Tibial nerve (tissue), 4 donors: ENCODE data around the gene MELK. TPM values are rescaled to one million over a fixed set of nuclear protein-coding genes. Genes with fewer than 3 reads are reported as not detected.

Experiments used
- DNase-seq, 2 donors: peaks; one replicate each; pipeline ENCODE4 v3.0.0-alpha.2; 2019; ENCODE audit warnings: low spot score in 2 of 2
- H3K27ac ChIP-seq, 4 donors: fragments of 200-600 bp; sonication (generic) in 3 of 4; one replicate each; pipeline ENCODE4 v1.5.1; 2017 to 2019; ENCODE audit warnings: mild to moderate bottlenecking in 1 of 4
- H3K27me3 ChIP-seq, 2 donors: fragments of 200-600 bp; sonication (generic) in 1 of 2; one replicate each; pipeline versions ENCODE4 v1.5.1 to v1.6.0; 2017 to 2019
- H3K36me3 ChIP-seq, 3 donors: fragments of 200-600 bp; sonication (generic); one replicate each; pipeline ENCODE4 v1.5.1; 2018 to 2019
- H3K4me1 ChIP-seq, 4 donors: fragments of 200-600 bp; sonication (generic) in 3 of 4; one replicate each; pipeline ENCODE4 v1.5.1; 2017 to 2019
- H3K4me3 ChIP-seq, 4 donors: fragments of 200-600 bp; sonication (generic) in 3 of 4; one replicate each; pipeline ENCODE4 v1.5.1; 2017 to 2019; ENCODE audit warnings: mild to moderate bottlenecking in 1 of 4, moderate library complexity in 1 of 4
- H3K9me3 ChIP-seq, 4 donors: fragments of 200-600 bp; sonication (generic) in 3 of 4; one replicate each; pipeline ENCODE4 v1.5.1; 2017 to 2019
- CTCF ChIP-seq, 5 experiments: fragments of 200-600 bp in 3 of 5; fragments of 450-650 bp in 2 of 5; sonication (generic) in 3 of 5; IDR thresholded peaks; one replicate each; pipeline ENCODE4 v1.5.1; 2016 to 2019; ENCODE audit warnings: antibody characterized with exemption in 5 of 5, mild to moderate bottlenecking in 3 of 5, moderate library complexity in 2 of 5
- EP300 ChIP-seq, 2 donors: sonication (generic); formaldehyde crosslinking; IDR thresholded peaks; one replicate each; pipeline ENCODE4 v1.6.1; 2017; ENCODE audit warnings: antibody characterized with exemption in 2 of 2, mild to moderate bottlenecking in 1 of 2
- POLR2A ChIP-seq, 2 donors: fragments of 450-650 bp; IDR thresholded peaks; one replicate each; pipeline ENCODE4 v1.6.1; 2017; ENCODE audit warnings: antibody characterized with exemption in 2 of 2, mild to moderate bottlenecking in 2 of 2, moderate library complexity in 2 of 2
- WGBS, 2 donors: methylation state at CpG; one replicate each; pipeline ENCODE4 v1.1.5; 2018; 5-methylcytosine and 5-hydroxymethylcytosine counted together
- total RNA-seq, 4 donors: library from RNA; depleted of rRNA; stranded (reverse); fragments of >200 nt; gene quantifications; one replicate each; pipeline ENCODE4 v1.1.0, GENCODE V29; 2016

The MELK gene
- total RNA-seq, 4 donors from 2014 or later, result 0.22 to 1.2 (median 0.60) TPM; not detected in 1

- DNase-seq, result no peak
- no peak overlapping the region for H3K4me3 ChIP-seq
- H3K9me3 ChIP-seq, result no peaks in the 10 kb centered on the region
- no peak for TF ChIP-seq CTCF (IDR thresholded peaks at IDR 0.05)
- no peak for TF ChIP-seq EP300 (IDR thresholded peaks at IDR 0.05)
- TF ChIP-seq POLR2A (IDR thresholded peaks at IDR 0.05), result no peak
- H3K36me3 ChIP-seq, result no peaks in the 10 kb centered on the region
- H3K27me3 ChIP-seq, result no peaks in the 10 kb centered on the region
- H3K27ac ChIP-seq, result no peak overlapping the region
- H3K4me1 ChIP-seq, result no peaks in the 10 kb centered on the region
- WGBS, 2 donors, result 72 to 82% methylated on average over 1 of the region's 1 CpG
Observed at GRCh38 chr9:36598273-36598672, 25.6 kb downstream of the MELK start.

GRCh38 chr9:36603006-36603405 is 30.3 kb downstream of the MELK start:
- 54 to 55% methylated on average over 3 of the region's 3 CpGs for WGBS, 2 donors
- Histone ChIP-seq H3K27me3 (no peaks in the 10 kb centered on the region), H3K9me3 (no peaks in the 10 kb centered on the region), H3K4me3 (no peak overlapping the region), H3K4me1 (no peaks in the 10 kb centered on the region), H3K27ac (no peak overlapping the region), H3K36me3 (no peaks in the 10 kb centered on the region)
- TF ChIP-seq EP300 (IDR thresholded peaks at IDR 0.05), result no peak
- TF ChIP-seq POLR2A (IDR thresholded peaks at IDR 0.05), result no peak
- TF ChIP-seq CTCF (IDR thresholded peaks at IDR 0.05), result no peak
- DNase-seq, result no peak

- no peaks in the 10 kb centered on the region for H3K36me3 ChIP-seq
- H3K9me3 ChIP-seq, result no peaks in the 10 kb centered on the region
- no peaks in the 10 kb centered on the region for H3K27me3 ChIP-seq
- DNase-seq, result no peak
- WGBS, 2 donors, result 75 to 80% methylated on average over 2 of the region's 2 CpGs
- TF ChIP-seq CTCF (IDR thresholded peaks at IDR 0.05) (no peak), EP300 (IDR thresholded peaks at IDR 0.05) (no peak)
- no peak overlapping the region for H3K27ac ChIP-seq
- no peaks in the 10 kb centered on the region for H3K4me1 ChIP-seq
- no peak overlapping the region for H3K4me3 ChIP-seq
Observed at GRCh38 chr9:36609306-36609705, 36.6 kb downstream of the MELK start.

- H3K27me3 ChIP-seq, result no peaks in the 10 kb centered on the region
- H3K27ac ChIP-seq, result no peak overlapping the region
- WGBS, 2 donors, result 89 to 91% methylated on average over 6 of the region's 6 CpGs
- H3K4me1 ChIP-seq, result peaks cover 0 to 11% (median 3%) of the 10 kb centered on the region in 4 donors
- no peak for DNase-seq
- H3K36me3 ChIP-seq, result no peaks in the 10 kb centered on the region
- no peak overlapping the region for H3K4me3 ChIP-seq
- TF ChIP-seq EP300 (IDR thresholded peaks at IDR 0.05) (no peak), POLR2A (IDR thresholded peaks at IDR 0.05) (no peak), CTCF (IDR thresholded peaks at IDR 0.05) (no peak)
- no peaks in the 10 kb centered on the region for H3K9me3 ChIP-seq
Observed at GRCh38 chr9:36622121-36622520, 49.4 kb downstream of the MELK start.

- WGBS, 2 donors, result 85 to 90% methylated on average over 3 of the region's 3 CpGs
Observed at GRCh38 chr9:36623280-36623679, 50.6 kb downstream of the MELK start.

More at GRCh38 chr9:36623280-36623679, 50.6 kb downstream of the MELK start:
- no peaks in the 10 kb centered on the region for H3K27me3 ChIP-seq
- H3K4me3 ChIP-seq, result no peak overlapping the region
- H3K9me3 ChIP-seq, result no peaks in the 10 kb centered on the region
- DNase-seq, result no peak
- peaks cover 0 to 11% (median 3%) of the 10 kb centered on the region in 4 donors for H3K4me1 ChIP-seq
- TF ChIP-seq POLR2A (IDR thresholded peaks at IDR 0.05), result no peak
- TF ChIP-seq CTCF (IDR thresholded peaks at IDR 0.05), result no peak
- TF ChIP-seq EP300 (IDR thresholded peaks at IDR 0.05), result no peak
- H3K27ac ChIP-seq, result peak overlapping the region in 2 of 4 donors; percentile 55 to 57
- no peaks in the 10 kb centered on the region for H3K36me3 ChIP-seq
